CD8-positive, alpha-beta memory T cell (primary cell): ENCODE data around the gene RASGEF1B. TPM values are rescaled to one million over a fixed set of nuclear protein-coding genes. Genes with fewer than 3 reads are reported as not detected.
A peak's percentile ranks its signal among the peaks of the same experiment; 100 is the strongest.

Source experiments
- CTCF ChIA-PET: fragments of 350-600 bp; sonication (Branson Sonifier 250); formaldehyde crosslinking; loops from one replicate; lab custom pipeline; 2021; ENCODE audit warnings: antibody characterized with exemption; lab: Charles Lee
- POLR2A ChIA-PET: fragments of 350-600 bp; sonication (Branson Sonifier 250); formaldehyde crosslinking; loops from one replicate; lab custom pipeline; 2021; ENCODE audit warnings: antibody characterized with exemption; lab: Charles Lee
- DNase-seq, 5 donors: peaks; one replicate each; pipeline versions ENCODE4 v3.0.0 to v3.0.0-alpha.2; 2020 to 2022; ENCODE audit warnings: mixed read lengths in 1 of 5
- H3K27ac ChIP-seq: one replicate; pipeline ENCODE4 v1.7.0; 2013; ENCODE audit warnings: low read depth, mild to moderate bottlenecking, low read length, moderate library complexity
- H3K27me3 ChIP-seq: 2 replicates; pipeline ENCODE4 v1.7.0; 2013; ENCODE audit warnings: low read length, mild to moderate bottlenecking; ENCODE audit not compliant: insufficient read depth, poor library complexity, severe bottlenecking
- H3K36me3 ChIP-seq: 2 replicates; pipeline ENCODE4 v1.7.0; 2013; ENCODE audit warnings: mild to moderate bottlenecking, low read length, moderate library complexity; ENCODE audit not compliant: insufficient read depth
- H3K4me1 ChIP-seq: 2 replicates; pipeline ENCODE4 v1.7.0; 2013; ENCODE audit warnings: mild to moderate bottlenecking, low read length, moderate library complexity; ENCODE audit not compliant: insufficient read depth
- H3K4me3 ChIP-seq: 2 replicates; pipeline ENCODE4 v1.7.0; 2013; ENCODE audit warnings: mild to moderate bottlenecking, low read length
- H3K9me3 ChIP-seq: 2 replicates; pipeline ENCODE4 v1.7.0; 2013; ENCODE audit warnings: mild to moderate bottlenecking, low read length
- H3K27ac Mint-ChIP-seq, 8 donors: one replicate each; pipeline ENCODE4 v1.8.0; 2020 to 2021; ENCODE audit warnings: mixed read lengths in 8 of 8, mild to moderate bottlenecking in 6 of 8, inconsistent platforms in 3 of 8, moderate library complexity in 3 of 8
- H3K27me3 Mint-ChIP-seq, 2 donors: one replicate each; pipeline ENCODE4 v1.8.0; 2020 to 2021; ENCODE audit warnings: mixed read lengths in 2 of 2, mild to moderate bottlenecking in 1 of 2, moderate library complexity in 1 of 2
- H3K36me3 Mint-ChIP-seq, 3 donors: one replicate each; pipeline ENCODE4 v1.8.0; 2020 to 2021; ENCODE audit warnings: mixed read lengths in 3 of 3, inconsistent platforms in 1 of 3, mild to moderate bottlenecking in 1 of 3
- H3K4me1 Mint-ChIP-seq, 3 donors: one replicate each; pipeline ENCODE4 v1.8.0; 2020 to 2021; ENCODE audit warnings: mixed read lengths in 3 of 3, inconsistent platforms in 1 of 3, mild to moderate bottlenecking in 1 of 3
- H3K4me3 Mint-ChIP-seq, 7 donors: one replicate each; pipeline ENCODE4 v1.8.0; 2020 to 2021; ENCODE audit warnings: mixed read lengths in 7 of 7, mild to moderate bottlenecking in 6 of 7, moderate library complexity in 4 of 7, inconsistent platforms in 2 of 7
- H3K9me3 Mint-ChIP-seq, 5 donors: one replicate each; pipeline ENCODE4 v1.8.0; 2020 to 2022; ENCODE audit warnings: mixed read lengths in 5 of 5, mild to moderate bottlenecking in 3 of 5, moderate library complexity in 2 of 5, inconsistent platforms in 1 of 5
- polyA plus RNA-seq: library from polyadenylated mRNA; unstranded; fragments of 300-500 nt; fragmentation: Illumina TruSeq; gene quantifications from one replicate; pipeline ENCODE4 v1.2.3, GENCODE V29; 2021
- total RNA-seq, 2 experiments: library from RNA; stranded (reverse); gene quantifications; one replicate each; pipeline ENCODE4 v1.2.3, GENCODE V29; 2021

The RASGEF1B gene
- total and polyA plus RNA-seq, 3 experiments from 2014 or later = 4.9 to 6.1 (median 5.5) TPM

- H3K27me3 ChIP-seq = no peaks in the 10 kb centered on the region
- Mint-ChIP-seq H3K36me3 (peaks cover 0 to 1% (median 0%) of the 10 kb centered on the region in 3 donors), H3K27me3 (no peaks in the 10 kb centered on the region), H3K4me1 (peaks cover 16 to 27% (median 27%) of the 10 kb centered on the region in 3 donors), H3K4me3 (peak overlapping the region in 6 of 7 donors; percentile 44 to 78 (median 65)), H3K27ac (peak overlapping the region; percentile 70 to 92 (median 78)), H3K9me3 (no peaks in the 10 kb centered on the region)
- no peaks in the 10 kb centered on the region for H3K9me3 ChIP-seq
- no peaks in the 10 kb centered on the region for H3K36me3 ChIP-seq
- H3K4me1 ChIP-seq = peaks cover 18% of the 10 kb centered on the region
- no peak overlapping the region for H3K4me3 ChIP-seq
- DNase-seq = peak; percentile 31 to 68 (median 48)
- ChIA-PET CTCF (interaction anchor here (0.9 to 1.3 kb wide), 4 partner anchors 14 to 33 kb away, joined by 3 read pairs; partner anchors contain the start of gene RASGEF1B), POLR2A (no interaction called here)
- no peak overlapping the region for H3K27ac ChIP-seq
Measured at GRCh38 chr4:81505004-81505598, 33.4 kb upstream of the RASGEF1B start.

GRCh38 chr4:81504112-81505003 is 32.7 kb upstream of the RASGEF1B start:
- ChIA-PET CTCF (interaction anchor here (1.0 kb wide), 1 partner anchor 32 kb away, joined by 3 read pairs; the partner anchor contains the start of gene RASGEF1B), POLR2A (no interaction called here)
- Mint-ChIP-seq H3K9me3 (no peaks in the 10 kb centered on the region), H3K27ac (peak overlapping the region in 7 of 8 donors; percentile 70 to 92 (median 75)), H3K4me1 (peaks cover 16 to 31% (median 27%) of the 10 kb centered on the region in 3 donors), H3K36me3 (peaks cover 0 to 1% (median 0%) of the 10 kb centered on the region in 3 donors), H3K4me3 (peak overlapping the region in 4 of 7 donors; percentile 20 to 78 (median 69)), H3K27me3 (no peaks in the 10 kb centered on the region)
- H3K27ac ChIP-seq = no peak overlapping the region
- peak in 2 of 5 donors; percentile 16 to 53 for DNase-seq
- H3K9me3 ChIP-seq = no peaks in the 10 kb centered on the region
- no peaks in the 10 kb centered on the region for H3K27me3 ChIP-seq
- H3K4me3 ChIP-seq = no peak overlapping the region
- peaks cover 18% of the 10 kb centered on the region for H3K4me1 ChIP-seq
- H3K36me3 ChIP-seq = no peaks in the 10 kb centered on the region

GRCh38 chr4:81503586-81503985 is 31.9 kb upstream of the RASGEF1B start:
- POLR2A ChIA-PET = no interaction called here

GRCh38 chr4:81502564-81502963 is 30.9 kb upstream of the RASGEF1B start:
- POLR2A ChIA-PET = no interaction called here
- Mint-ChIP-seq H3K27ac (peak overlapping the region in 3 of 8 donors; percentile 5 to 45 (median 14)), H3K27me3 (no peaks in the 10 kb centered on the region), H3K4me3 (no peak overlapping the region), H3K4me1 (peaks cover 16 to 31% (median 27%) of the 10 kb centered on the region in 3 donors), H3K36me3 (no peaks in the 10 kb centered on the region), H3K9me3 (no peaks in the 10 kb centered on the region)
- Histone ChIP-seq H3K4me1 (peaks cover 18% of the 10 kb centered on the region), H3K9me3 (no peaks in the 10 kb centered on the region), H3K4me3 (no peak overlapping the region), H3K27ac (no peak overlapping the region), H3K27me3 (no peaks in the 10 kb centered on the region), H3K36me3 (no peaks in the 10 kb centered on the region)
- CTCF ChIA-PET = no interaction called here
- no peak for DNase-seq

More at GRCh38 chr4:81503586-81503985, 31.9 kb upstream of the RASGEF1B start:
- Mint-ChIP-seq H3K4me3 (no peak overlapping the region), H3K4me1 (peaks cover 16 to 31% (median 27%) of the 10 kb centered on the region in 3 donors), H3K27me3 (no peaks in the 10 kb centered on the region), H3K36me3 (peaks cover 0 to under 1% (median 0%) of the 10 kb centered on the region in 3 donors), H3K9me3 (no peaks in the 10 kb centered on the region), H3K27ac (peak overlapping the region in 3 of 8 donors; percentile 26 to 75 (median 39))
- CTCF ChIA-PET = interaction anchor here (1.0 kb wide), 1 partner anchor 32 kb away, joined by 3 read pairs; the partner anchor contains the start of gene RASGEF1B
- no peaks in the 10 kb centered on the region for H3K27me3 ChIP-seq
- DNase-seq = no peak
- H3K36me3 ChIP-seq = no peaks in the 10 kb centered on the region
- H3K9me3 ChIP-seq = no peaks in the 10 kb centered on the region
- H3K4me3 ChIP-seq = no peak overlapping the region
- no peak overlapping the region for H3K27ac ChIP-seq
- peaks cover 18% of the 10 kb centered on the region for H3K4me1 ChIP-seq

GRCh38 chr4:81499840-81500239 is 28.1 kb upstream of the RASGEF1B start:
- H3K4me1 ChIP-seq = peaks cover 3% of the 10 kb centered on the region
- DNase-seq = no peak
- Mint-ChIP-seq H3K27ac (peak overlapping the region in 2 of 8 donors; percentile 37 to 57), H3K4me1 (peaks cover 7 to 18% (median 18%) of the 10 kb centered on the region in 3 donors), H3K9me3 (no peaks in the 10 kb centered on the region), H3K4me3 (no peak overlapping the region), H3K36me3 (no peaks in the 10 kb centered on the region), H3K27me3 (no peaks in the 10 kb centered on the region)
- no peaks in the 10 kb centered on the region for H3K9me3 ChIP-seq
- no peak overlapping the region for H3K4me3 ChIP-seq
- no peaks in the 10 kb centered on the region for H3K36me3 ChIP-seq
- ChIA-PET POLR2A (no interaction called here), CTCF (interaction anchor here (1.4 kb wide), 1 partner anchor 14 kb away, joined by 3 read pairs; no protein-coding TSS in a partner anchor)
- no peaks in the 10 kb centered on the region for H3K27me3 ChIP-seq
- no peak overlapping the region for H3K27ac ChIP-seq

- POLR2A ChIA-PET = no interaction called here
- DNase-seq = no peak
Measured at GRCh38 chr4:81498551-81499099, 26.9 kb upstream of the RASGEF1B start.

GRCh38 chr4:81498046-81498445 is 26.3 kb upstream of the RASGEF1B start:
- ChIA-PET CTCF (interaction anchor here (1.8 kb wide), 1 partner anchor 26 kb away, joined by 7 read pairs; the partner anchor contains the start of gene RASGEF1B), POLR2A (no interaction called here)
- Mint-ChIP-seq H3K27me3 (no peaks in the 10 kb centered on the region), H3K27ac (peak overlapping the region in 2 of 8 donors; percentile 57 to 58), H3K4me3 (no peak overlapping the region), H3K36me3 (no peaks in the 10 kb centered on the region), H3K9me3 (no peaks in the 10 kb centered on the region), H3K4me1 (peaks cover 17 to 27% (median 25%) of the 10 kb centered on the region in 3 donors)
- DNase-seq = no peak
- Histone ChIP-seq H3K27me3 (no peaks in the 10 kb centered on the region), H3K36me3 (no peaks in the 10 kb centered on the region), H3K27ac (no peak overlapping the region), H3K9me3 (no peaks in the 10 kb centered on the region), H3K4me1 (peaks cover 13% of the 10 kb centered on the region), H3K4me3 (no peak overlapping the region)

More at GRCh38 chr4:81498551-81499099, 26.9 kb upstream of the RASGEF1B start:
- no peak overlapping the region for H3K4me3 ChIP-seq
- no peaks in the 10 kb centered on the region for H3K27me3 ChIP-seq
- peaks cover 7% of the 10 kb centered on the region for H3K4me1 ChIP-seq
- H3K36me3 ChIP-seq = no peaks in the 10 kb centered on the region
- no peaks in the 10 kb centered on the region for H3K9me3 Mint-ChIP-seq
- no peak overlapping the region for H3K27ac ChIP-seq
- H3K36me3 Mint-ChIP-seq = no peaks in the 10 kb centered on the region
- CTCF ChIA-PET = interaction anchor here (1.4 to 1.8 kb wide), 2 partner anchors 15 to 27 kb away, joined by 3 to 7 read pairs; partner anchors contain the start of gene RASGEF1B
- no peak overlapping the region for H3K4me3 Mint-ChIP-seq
- peak overlapping the region in 3 of 8 donors; percentile 9 to 71 (median 67) for H3K27ac Mint-ChIP-seq
- H3K4me1 Mint-ChIP-seq = peaks cover 13 to 24% (median 23%) of the 10 kb centered on the region in 3 donors
- H3K9me3 ChIP-seq = no peaks in the 10 kb centered on the region
- H3K27me3 Mint-ChIP-seq = no peaks in the 10 kb centered on the region
